ENCODE measurements around the gene FABP1.

DNA sequence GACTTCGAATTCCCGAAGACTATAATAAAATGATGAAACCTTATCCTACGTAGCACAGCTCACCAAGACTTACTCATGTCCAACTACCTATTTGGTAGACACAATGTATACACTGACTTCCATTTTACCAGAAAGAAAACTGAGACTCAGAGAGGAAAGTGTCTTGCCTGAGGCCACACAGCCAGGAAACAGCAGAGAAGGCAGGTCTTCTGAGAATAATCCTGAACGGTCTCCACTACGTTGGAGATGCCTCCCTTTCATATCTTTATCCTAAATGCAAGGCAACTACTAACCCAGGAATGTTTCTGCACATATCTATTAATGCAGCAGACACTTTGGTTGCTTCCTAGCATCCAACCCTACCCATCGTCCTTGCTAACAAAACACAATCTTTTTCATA, 11.9 kb upstream of the FABP1 start:
- TF ChIP-seq, protein P1, sequence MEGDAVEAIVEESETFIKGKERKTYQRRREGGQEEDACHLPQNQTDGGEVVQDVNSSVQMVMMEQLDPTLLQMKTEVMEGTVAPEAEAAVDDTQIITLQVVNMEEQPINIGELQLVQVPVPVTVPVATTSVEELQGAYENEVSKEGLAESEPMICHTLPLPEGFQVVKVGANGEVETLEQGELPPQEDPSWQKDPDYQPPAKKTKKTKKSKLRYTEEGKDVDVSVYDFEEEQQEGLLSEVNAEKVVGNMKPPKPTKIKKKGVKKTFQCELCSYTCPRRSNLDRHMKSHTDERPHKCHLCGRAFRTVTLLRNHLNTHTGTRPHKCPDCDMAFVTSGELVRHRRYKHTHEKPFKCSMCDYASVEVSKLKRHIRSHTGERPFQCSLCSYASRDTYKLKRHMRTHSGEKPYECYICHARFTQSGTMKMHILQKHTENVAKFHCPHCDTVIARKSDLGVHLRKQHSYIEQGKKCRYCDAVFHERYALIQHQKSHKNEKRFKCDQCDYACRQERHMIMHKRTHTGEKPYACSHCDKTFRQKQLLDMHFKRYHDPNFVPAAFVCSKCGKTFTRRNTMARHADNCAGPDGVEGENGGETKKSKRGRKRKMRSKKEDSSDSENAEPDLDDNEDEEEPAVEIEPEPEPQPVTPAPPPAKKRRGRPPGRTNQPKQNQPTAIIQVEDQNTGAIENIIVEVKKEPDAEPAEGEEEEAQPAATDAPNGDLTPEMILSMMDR (IDR thresholded peaks at IDR 0.05; ENCODE audit: low read length), result no peak
- TF ChIP-seq EZH2 (optimal IDR thresholded peaks at IDR 0.05; ENCODE audit: low read depth, low read length), result no peak

All from MM.1S (cell line).